ENCODE results near the gene RGS21.
A peak's percentile ranks its signal among the peaks of the same experiment; 100 is the strongest.
"Not testable (repeated sequence)": the region's sequence is repeated elsewhere in the genome, so short reads cannot be mapped to it uniquely, and the experiment has no call there.

RGS21 gene

DNA sequence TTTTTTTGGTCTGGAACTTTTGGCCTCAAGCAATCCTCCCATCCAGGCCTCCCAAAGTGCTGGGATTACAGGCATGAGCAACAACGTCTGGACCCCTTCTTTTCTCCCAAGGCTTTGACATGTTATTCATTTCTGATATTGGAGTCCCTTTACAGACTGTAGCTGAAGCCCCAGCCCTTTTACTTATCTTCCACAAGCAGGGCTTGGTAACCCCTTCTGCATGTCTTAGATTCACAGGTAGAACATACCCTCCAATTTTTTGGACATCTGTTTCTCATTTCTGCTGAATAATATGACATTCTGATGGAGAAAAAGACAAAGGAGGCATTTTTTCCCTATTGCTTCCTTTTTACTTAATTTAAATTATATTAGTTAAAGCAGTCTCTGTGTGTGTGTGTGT is 39.2 kb upstream of the RGS21 start:
- Histone ChIP-seq H3K27ac (ENCODE audit: poor library complexity, severe bottlenecking) (no peak overlapping the region), H3K4me1 (ENCODE audit: insufficient read depth, poor library complexity, severe bottlenecking) (no peaks in the 10 kb centered on the region), H3K27me3 (ENCODE audit: insufficient read depth, poor library complexity, severe bottlenecking) (no peaks in the 10 kb centered on the region), H3K9me3 (ENCODE audit: severe bottlenecking) (no peaks in the 10 kb centered on the region), H3K4me3 (ENCODE audit: severe bottlenecking) (no peak overlapping the region), H3K36me3 (ENCODE audit: low read depth) (no peaks in the 10 kb centered on the region)
- no peak for ATAC-seq (ENCODE audit: low read depth)
- no peak for DNase-seq (ENCODE audit: low spot score)
- TF ChIP-seq, protein P1, sequence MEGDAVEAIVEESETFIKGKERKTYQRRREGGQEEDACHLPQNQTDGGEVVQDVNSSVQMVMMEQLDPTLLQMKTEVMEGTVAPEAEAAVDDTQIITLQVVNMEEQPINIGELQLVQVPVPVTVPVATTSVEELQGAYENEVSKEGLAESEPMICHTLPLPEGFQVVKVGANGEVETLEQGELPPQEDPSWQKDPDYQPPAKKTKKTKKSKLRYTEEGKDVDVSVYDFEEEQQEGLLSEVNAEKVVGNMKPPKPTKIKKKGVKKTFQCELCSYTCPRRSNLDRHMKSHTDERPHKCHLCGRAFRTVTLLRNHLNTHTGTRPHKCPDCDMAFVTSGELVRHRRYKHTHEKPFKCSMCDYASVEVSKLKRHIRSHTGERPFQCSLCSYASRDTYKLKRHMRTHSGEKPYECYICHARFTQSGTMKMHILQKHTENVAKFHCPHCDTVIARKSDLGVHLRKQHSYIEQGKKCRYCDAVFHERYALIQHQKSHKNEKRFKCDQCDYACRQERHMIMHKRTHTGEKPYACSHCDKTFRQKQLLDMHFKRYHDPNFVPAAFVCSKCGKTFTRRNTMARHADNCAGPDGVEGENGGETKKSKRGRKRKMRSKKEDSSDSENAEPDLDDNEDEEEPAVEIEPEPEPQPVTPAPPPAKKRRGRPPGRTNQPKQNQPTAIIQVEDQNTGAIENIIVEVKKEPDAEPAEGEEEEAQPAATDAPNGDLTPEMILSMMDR (IDR thresholded peaks at IDR 0.05; ENCODE audit: poor library complexity, severe bottlenecking) = no peak

DNA sequence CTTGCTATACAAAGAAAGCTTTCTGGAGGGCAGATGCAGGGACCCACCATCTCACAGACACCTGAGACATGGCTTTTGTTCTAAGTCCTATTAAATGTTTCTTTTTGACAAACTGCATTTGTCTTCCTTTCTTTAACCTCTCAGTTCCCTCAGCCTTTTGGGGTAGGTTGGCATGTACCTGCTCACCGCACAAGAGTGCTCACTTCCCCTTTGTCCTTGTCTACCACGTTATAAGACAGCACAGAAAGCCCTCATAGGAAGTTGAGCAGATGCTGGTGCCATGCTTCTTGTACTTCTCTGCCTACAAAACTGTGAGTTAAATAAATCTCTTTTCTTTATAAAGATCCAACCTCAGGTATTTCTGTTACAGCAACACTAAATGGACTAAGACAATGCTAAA is 31.9 kb upstream of the RGS21 start:
- Histone ChIP-seq H3K27ac (ENCODE audit: poor library complexity, severe bottlenecking) (no peak overlapping the region), H3K4me1 (ENCODE audit: insufficient read depth, poor library complexity, severe bottlenecking) (no peaks in the 10 kb centered on the region), H3K36me3 (ENCODE audit: low read depth) (no peaks in the 10 kb centered on the region), H3K4me3 (ENCODE audit: severe bottlenecking) (no peak overlapping the region), H3K9me3 (ENCODE audit: severe bottlenecking) (no peaks in the 10 kb centered on the region), H3K27me3 (ENCODE audit: insufficient read depth, poor library complexity, severe bottlenecking) (no peaks in the 10 kb centered on the region)
- DNase-seq (ENCODE audit: low spot score) (no peak), ATAC-seq (ENCODE audit: low read depth) (no peak)
- TF ChIP-seq, protein P1 (IDR thresholded peaks at IDR 0.05; ENCODE audit: poor library complexity, severe bottlenecking) = no peak

DNA sequence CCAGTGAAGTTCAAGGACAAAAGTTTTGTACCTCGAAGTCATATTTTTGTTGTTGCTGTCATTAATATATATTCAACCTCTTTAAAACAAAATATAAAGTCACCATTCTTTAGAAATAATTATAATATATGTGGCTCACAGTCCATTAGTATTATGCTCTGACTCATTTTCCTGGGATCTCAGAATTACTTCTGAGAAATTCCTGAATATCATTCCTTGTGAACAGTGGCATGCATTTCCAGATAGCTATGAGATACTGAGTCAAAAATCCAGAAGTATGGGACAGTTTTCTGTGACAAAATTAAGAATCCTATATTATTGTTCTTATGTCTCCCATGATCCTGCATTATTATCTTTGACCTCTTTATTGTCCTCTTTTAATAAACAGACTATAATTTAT is 13.8 kb upstream of the RGS21 start:
- Histone ChIP-seq H3K9me3 (ENCODE audit: severe bottlenecking) (peaks cover 2% of the 10 kb centered on the region), H3K4me1 (ENCODE audit: insufficient read depth, poor library complexity, severe bottlenecking) (no peaks in the 10 kb centered on the region), H3K36me3 (ENCODE audit: low read depth) (no peaks in the 10 kb centered on the region), H3K27ac (ENCODE audit: poor library complexity, severe bottlenecking) (no peak overlapping the region), H3K4me3 (ENCODE audit: severe bottlenecking) (no peak overlapping the region), H3K27me3 (ENCODE audit: insufficient read depth, poor library complexity, severe bottlenecking) (no peaks in the 10 kb centered on the region)
- DNase-seq (ENCODE audit: low spot score) (no peak), ATAC-seq (ENCODE audit: low read depth) (no peak)
- TF ChIP-seq, protein P1 (IDR thresholded peaks at IDR 0.05; ENCODE audit: poor library complexity, severe bottlenecking) = no peak

DNA sequence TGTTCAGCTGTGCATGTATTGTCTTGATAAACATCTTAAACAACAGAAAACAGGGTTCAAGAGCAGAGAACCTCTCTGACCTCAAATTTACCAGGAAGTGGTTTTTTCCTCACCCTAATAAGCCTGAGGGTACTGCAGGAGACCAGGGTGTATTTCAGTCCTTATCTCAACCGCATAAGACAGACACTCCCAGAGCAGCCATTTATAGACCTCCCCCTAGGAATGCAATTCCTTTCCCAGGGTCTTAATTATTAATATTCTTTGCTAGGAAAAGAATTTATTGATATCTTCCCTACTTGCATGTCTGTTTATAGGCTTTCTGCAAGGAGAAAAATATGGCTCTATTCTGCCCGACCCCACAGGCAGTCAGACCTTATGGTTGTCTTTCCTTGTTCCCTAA is 8.5 kb upstream of the RGS21 start:
- H3K4me3 ChIP-seq (ENCODE audit: severe bottlenecking); H3K4me1 ChIP-seq (ENCODE audit: insufficient read depth, poor library complexity, severe bottlenecking); H3K27ac ChIP-seq (ENCODE audit: poor library complexity, severe bottlenecking); H3K9me3 ChIP-seq (ENCODE audit: severe bottlenecking); H3K36me3 ChIP-seq (ENCODE audit: low read depth); ATAC-seq (ENCODE audit: low read depth); H3K27me3 ChIP-seq (ENCODE audit: insufficient read depth, poor library complexity, severe bottlenecking); DNase-seq (ENCODE audit: low spot score): not testable (repeated sequence)

DNA sequence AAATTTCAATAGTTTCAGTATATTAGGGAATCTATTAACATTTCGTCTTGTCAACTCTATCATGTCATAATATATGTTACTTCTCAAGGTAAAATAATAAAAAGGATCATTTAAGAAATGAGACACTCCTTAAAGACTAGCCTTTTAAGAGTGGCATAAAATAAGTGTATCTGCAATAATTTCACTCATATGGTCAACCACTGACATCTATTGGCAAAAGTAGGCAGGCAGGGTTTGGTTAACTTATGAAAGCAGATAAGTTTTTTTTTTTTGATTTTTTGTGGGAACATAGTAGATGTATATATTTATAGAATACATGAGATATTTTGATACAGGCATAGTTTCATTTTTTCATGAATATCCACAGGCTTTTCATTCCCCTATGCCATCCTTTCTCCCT is 5.5 kb upstream of the RGS21 start:
- DNase-seq (ENCODE audit: low spot score) = no peak
- TF ChIP-seq, protein P1 (IDR thresholded peaks at IDR 0.05; ENCODE audit: poor library complexity, severe bottlenecking) = peak; percentile 66
- Histone ChIP-seq H3K27me3 (ENCODE audit: insufficient read depth, poor library complexity, severe bottlenecking) (no peaks in the 10 kb centered on the region), H3K4me1 (ENCODE audit: insufficient read depth, poor library complexity, severe bottlenecking) (no peaks in the 10 kb centered on the region), H3K27ac (ENCODE audit: poor library complexity, severe bottlenecking) (no peak overlapping the region), H3K36me3 (ENCODE audit: low read depth) (no peaks in the 10 kb centered on the region), H3K4me3 (ENCODE audit: severe bottlenecking) (no peak overlapping the region), H3K9me3 (ENCODE audit: severe bottlenecking) (no peaks in the 10 kb centered on the region)
- ATAC-seq (ENCODE audit: low read depth) = no peak

Measured in RWPE2 (cell line).